Mesodermal cell (in vitro differentiated cells): ENCODE results near the gene AGPAT1.

Source experiments
- H3K27ac ChIP-seq: 2 replicates; pipeline ENCODE4 v1.7.0; 2013; ENCODE audit warnings: mild to moderate bottlenecking, low read depth, low read length, moderate library complexity; ENCODE audit not compliant: severe bottlenecking
- H3K36me3 ChIP-seq: 2 replicates; pipeline ENCODE4 v1.7.1; 2013; ENCODE audit warnings: mild to moderate bottlenecking, low read length, moderate library complexity; ENCODE audit not compliant: control insufficient read depth, insufficient read depth
- H3K4me1 ChIP-seq: one replicate; pipeline ENCODE4 v1.7.1; 2013; ENCODE audit warnings: mild to moderate bottlenecking, low read length; ENCODE audit not compliant: insufficient read depth, control insufficient read depth, poor library complexity, severe bottlenecking
- H3K4me3 ChIP-seq: 2 replicates; pipeline ENCODE4 v1.7.0; 2013; ENCODE audit warnings: low read length, control low read depth, mild to moderate bottlenecking; ENCODE audit not compliant: insufficient read depth, poor library complexity, severe bottlenecking; ENCODE audit errors: extremely low read depth
- H3K9me3 ChIP-seq: 2 replicates; pipeline ENCODE4 v1.7.1; 2013; ENCODE audit warnings: mild to moderate bottlenecking, low read length, moderate library complexity; ENCODE audit not compliant: control insufficient read depth
- WGBS, 2 experiments: methylation state at CpG; one replicate each; pipeline ENCODE4 v1.1.5; 2013; ENCODE audit warnings: missing lambda C conversion rate in 2 of 2; ENCODE audit not compliant: insufficient coverage in 2 of 2; 5-methylcytosine and 5-hydroxymethylcytosine counted together

Gene AGPAT1

DNA sequence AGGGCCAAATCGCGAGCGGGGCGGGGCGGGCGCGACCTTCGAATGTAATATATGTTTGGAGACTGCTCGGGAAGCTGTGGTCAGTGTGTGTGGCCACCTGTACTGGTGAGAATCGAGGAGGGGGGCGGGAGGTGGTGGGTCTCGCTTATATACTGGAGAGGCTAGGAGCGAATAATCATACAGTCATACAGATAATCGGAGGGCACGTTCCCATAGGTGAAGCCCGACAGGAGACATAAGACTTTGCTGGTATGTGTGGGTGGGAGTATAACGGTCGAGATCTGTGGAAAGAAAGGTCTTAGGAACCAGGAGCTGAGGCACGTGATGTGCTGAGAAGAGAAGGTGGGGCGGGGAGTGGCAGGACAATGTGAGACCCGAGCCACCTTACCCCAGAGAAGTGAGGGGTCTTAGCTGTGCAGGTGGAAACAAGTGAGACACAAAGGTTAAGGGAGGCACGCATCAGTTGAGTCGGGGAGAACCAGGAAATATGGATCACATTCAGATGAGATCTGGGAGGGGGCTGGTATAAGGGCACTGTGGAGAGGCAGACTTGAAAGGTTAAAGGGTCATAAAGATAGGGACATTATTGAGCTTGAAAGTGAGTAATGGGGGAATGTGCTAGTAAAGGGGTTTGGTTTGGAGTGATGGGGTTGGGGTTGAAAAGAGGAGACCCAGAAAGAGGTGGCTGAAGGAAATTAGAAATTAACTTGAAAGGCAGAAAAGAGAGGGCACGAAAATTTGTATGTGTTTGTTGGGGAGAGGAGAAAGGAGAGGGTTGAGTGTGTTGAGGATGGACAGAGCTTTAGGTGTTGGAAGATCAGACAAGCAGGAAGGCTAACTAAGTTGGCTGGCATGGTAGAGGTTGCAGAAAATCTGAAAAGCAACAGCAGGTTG is 2.9 kb upstream of the AGPAT1 start:
- H3K4me3 ChIP-seq: peak overlapping the region; percentile 99
- no peaks in the 10 kb centered on the region for H3K9me3 ChIP-seq
- WGBS, 2 experiments: 8 to 12% methylated on average over 11 of the region's 24 CpGs
- H3K27ac ChIP-seq: no peak overlapping the region
- H3K36me3 ChIP-seq: peaks cover 48% of the 10 kb centered on the region
- H3K4me1 ChIP-seq: peaks cover 22% of the 10 kb centered on the region

DNA sequence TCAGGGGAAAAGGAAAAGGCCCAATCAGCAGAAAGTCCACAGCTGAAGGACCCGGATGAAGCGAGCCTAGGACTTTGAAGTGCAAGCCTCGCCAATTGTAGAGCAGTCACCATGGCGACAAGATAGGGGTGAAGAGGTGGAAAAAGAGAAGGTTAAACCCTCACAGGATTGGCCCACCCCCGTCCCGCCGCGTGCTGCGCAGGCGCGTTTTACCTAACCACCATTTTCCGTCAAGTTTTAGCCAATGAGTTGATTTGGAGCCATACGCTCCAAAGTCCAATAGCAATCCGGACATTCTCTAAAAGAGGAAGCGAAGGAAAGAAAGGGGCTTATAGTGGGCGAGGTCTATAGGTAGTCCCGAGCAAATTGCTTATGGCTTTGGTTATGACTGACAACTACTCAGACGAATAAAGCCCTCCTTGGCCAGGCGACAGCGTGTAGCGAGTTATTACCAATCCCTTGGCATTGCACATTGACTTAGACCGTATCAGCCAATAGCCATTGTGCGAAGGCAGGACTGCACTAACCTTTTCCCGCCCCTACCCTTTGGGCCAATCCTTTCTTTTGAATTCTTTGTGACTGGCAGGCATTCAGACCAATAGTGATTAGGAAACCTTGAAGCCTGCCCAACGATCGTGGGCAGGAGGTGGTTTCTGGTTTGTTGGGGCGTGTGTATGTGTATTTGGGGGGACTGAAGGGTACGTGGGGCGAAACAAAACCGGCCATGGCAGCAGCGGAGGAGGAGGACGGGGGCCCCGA is 2.1 kb upstream of the AGPAT1 start, which contains the start of gene RNF5:
RNF5 (plus strand) TSS at position 618 of the 759 bp plus-strand sequence; CDS start at position 725, 107 bp downstream.
- Histone ChIP-seq H3K27ac (peak within 1 kb of the TSS; percentile 98), H3K36me3 (peaks cover 43% of the 10 kb centered on the region), H3K4me1 (peaks cover 22% of the 10 kb centered on the region), H3K4me3 (peak within 1 kb of the TSS; percentile 99), H3K9me3 (no peaks in the 10 kb centered on the region)
- 0% methylated on average over 20 to 21 of the region's 33 CpGs for WGBS, 2 experiments

DNA sequence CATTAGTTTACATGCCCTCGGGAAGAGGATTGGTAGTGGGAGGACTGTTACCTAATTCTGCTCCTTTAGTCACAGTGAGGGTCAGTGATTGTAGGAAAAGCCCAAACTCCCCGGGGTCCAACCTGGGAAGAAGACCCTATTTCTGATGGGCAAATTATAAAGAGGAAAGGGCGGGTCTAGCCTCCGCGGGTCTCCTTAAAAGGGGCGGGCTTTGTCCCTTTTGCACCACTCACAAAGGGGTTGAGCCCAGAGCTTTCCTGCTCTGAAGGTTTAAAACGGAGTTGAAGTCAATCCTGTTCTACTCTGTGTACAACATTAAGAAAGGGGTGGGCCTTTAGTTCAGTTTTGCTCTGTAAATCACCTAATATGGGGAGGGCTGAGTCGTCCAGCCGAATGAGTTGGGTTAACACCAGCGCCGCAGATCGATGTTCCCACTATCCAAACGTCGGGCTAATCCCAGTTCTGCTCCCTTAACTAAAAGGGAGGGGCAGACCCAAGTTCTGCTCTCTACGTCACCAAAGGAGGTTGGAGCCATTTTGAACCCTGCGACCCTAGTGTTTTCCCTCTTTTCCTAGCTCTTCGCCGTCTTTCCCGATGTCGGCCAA is 1.4 kb upstream of the AGPAT1 start:
- Histone ChIP-seq H3K9me3 (no peaks in the 10 kb centered on the region), H3K27ac (peak overlapping the region; percentile 98), H3K4me3 (peak overlapping the region; percentile 99), H3K36me3 (peaks cover 37% of the 10 kb centered on the region), H3K4me1 (peaks cover 22% of the 10 kb centered on the region)
- 0 to 2% methylated on average over 15 to 19 of the region's 20 CpGs for WGBS, 2 experiments

DNA sequence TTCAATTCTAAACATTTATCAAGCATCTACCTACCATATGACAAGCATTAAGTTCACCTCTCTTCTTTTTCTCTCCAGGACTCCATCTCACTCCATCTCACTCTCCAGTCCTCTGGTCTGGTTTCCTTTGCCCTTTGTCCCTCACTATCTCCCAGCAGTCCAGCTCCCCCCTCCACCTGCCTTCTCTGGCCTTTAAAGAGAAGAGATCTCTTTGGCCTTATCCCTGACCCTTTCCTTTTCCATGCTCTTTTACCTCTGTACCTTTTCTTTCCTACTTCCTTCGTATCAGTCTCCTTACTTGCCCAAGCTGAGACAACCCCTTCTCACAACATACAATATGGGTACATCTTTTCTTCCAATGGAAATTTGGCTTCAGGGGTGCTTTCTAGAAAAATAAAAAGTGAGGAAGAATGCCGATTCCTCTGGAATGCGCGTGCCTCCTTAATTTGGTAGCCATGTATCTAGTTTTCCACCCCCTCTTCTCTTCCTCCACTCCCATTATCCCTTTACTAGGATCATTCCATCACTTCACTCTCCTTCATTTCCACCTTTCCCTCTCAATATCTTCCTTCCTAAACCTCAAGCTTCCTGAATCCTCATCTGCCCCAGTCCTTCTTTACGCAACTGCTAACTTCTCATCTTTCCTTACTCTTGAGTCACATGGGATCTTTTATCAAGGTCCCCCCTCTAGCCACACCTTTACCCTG is 745 bp upstream of the AGPAT1 start:
- Histone ChIP-seq H3K4me3 (peak overlapping the region; percentile 99), H3K27ac (peak overlapping the region; percentile 98), H3K4me1 (peaks cover 22% of the 10 kb centered on the region), H3K36me3 (peaks cover 32% of the 10 kb centered on the region), H3K9me3 (no peaks in the 10 kb centered on the region)
- 30 to 50% methylated on average over 4 of the region's 5 CpGs for WGBS, 2 experiments

DNA sequence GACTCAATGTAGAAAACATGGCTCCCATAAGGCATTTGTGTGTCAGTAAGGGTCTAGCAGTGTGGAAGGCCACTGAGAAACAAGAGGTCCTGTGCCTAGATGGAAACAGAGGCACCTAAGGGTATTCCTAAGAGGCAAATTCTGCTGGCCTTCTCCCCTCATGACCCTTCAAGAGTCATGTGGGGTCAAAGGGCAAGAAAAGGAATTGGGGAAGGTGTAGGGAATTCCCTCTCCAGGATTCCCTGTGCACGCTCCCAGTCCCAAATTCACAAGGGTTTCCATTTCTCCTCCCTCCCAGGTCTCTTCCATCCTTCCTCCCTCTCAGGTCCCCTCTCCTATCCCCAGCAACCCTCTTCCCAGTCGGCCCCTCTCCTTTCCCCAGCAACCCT is 568 bp downstream of the AGPAT1 start:
- Histone ChIP-seq H3K4me1 (peaks cover 26% of the 10 kb centered on the region), H3K27ac (no peak overlapping the region), H3K4me3 (peak overlapping the region; percentile 99), H3K36me3 (peaks cover 34% of the 10 kb centered on the region), H3K9me3 (no peaks in the 10 kb centered on the region)
- WGBS, 2 experiments: 20 to 29% methylated on average over 1 to 2 of the region's 2 CpGs

DNA sequence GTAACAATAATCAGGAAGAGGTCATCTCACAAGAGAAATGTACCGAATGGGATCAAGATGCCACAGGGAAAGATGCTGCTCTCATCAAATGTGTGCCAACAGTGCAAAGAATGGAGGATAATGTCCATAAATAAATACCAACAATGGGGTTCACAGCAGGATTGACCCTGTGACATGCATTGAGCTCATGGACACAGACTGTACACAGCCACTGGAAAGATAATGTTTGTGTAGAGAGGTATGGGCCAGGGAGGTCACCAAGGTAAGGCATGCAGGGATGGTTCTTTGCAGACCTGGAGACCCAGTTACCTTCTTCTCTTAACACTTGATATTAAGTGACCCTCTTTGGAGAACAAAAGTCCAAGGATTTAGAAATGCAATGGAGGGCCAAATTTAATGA is 1.5 kb downstream of the AGPAT1 start:
- Histone ChIP-seq H3K27ac (no peak overlapping the region), H3K9me3 (no peaks in the 10 kb centered on the region), H3K4me3 (peak overlapping the region; percentile 99), H3K36me3 (peaks cover 35% of the 10 kb centered on the region), H3K4me1 (peaks cover 27% of the 10 kb centered on the region)
- 100% methylated on average over 1 of the region's 1 CpG for WGBS, 2 experiments

DNA sequence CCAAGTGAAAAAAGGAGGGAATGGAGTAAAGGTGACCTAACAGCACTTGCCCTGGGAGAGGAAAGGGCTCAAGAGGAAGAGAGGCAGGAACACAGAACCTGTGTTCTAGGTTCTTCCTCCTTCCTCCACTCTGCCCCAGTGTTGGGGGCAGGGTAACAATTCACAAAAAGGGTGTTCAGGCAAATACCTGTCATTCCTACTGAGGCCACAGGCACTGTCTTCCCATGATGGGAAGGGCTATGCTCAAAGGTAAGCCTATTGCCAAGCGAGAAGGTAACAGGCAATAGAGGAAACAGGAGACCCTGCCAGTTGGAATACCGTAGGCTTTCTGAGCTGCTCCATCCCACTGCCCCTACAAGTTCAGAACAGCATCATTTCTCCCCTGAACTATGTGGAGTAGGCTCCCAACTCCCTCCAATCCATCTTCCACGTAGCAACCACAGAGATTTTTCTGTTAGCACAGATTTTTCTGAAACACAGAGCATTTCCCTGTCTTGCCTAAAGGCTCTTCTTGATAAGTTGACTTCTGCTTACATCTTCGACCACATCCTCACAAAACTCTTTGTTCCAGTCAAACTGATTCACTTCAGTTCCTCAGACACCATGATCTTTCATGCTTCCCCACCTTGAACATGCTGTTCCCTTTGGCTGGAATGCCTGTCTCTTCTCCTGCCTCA is 2.7 kb downstream of the AGPAT1 start:
- H3K4me3 ChIP-seq: no peak overlapping the region
- no peaks in the 10 kb centered on the region for H3K9me3 ChIP-seq
- 81 to 86% methylated on average over 4 of the region's 4 CpGs for WGBS, 2 experiments
- H3K36me3 ChIP-seq: peaks cover 45% of the 10 kb centered on the region
- H3K27ac ChIP-seq: no peak overlapping the region
- H3K4me1 ChIP-seq: peaks cover 25% of the 10 kb centered on the region

DNA sequence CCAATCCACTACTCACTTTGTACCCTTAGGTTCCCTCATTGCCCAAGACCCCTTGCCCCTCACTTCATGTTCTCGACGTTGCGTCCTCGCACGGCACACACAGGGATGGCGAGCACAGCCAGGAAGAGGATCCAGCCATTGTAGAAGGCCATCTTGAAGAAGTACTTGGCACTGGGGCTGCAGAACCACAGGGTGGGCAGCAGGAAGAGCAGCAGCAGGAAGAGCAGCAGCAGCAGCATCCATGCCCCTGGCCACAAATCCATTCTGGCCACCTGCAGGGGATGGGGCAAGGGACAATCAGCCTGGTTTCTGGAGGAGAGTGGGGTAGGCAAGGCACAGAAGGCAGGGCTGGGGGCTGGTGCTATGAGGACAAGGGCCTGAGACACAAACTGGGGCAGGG is 4.7 kb downstream of the AGPAT1 start:
- no peak overlapping the region for H3K4me3 ChIP-seq
- H3K9me3 ChIP-seq: no peaks in the 10 kb centered on the region
- 96 to 98% methylated on average over 6 of the region's 6 CpGs for WGBS, 2 experiments
- peaks cover 25% of the 10 kb centered on the region for H3K4me1 ChIP-seq
- H3K36me3 ChIP-seq: peaks cover 63% of the 10 kb centered on the region
- no peak overlapping the region for H3K27ac ChIP-seq

DNA sequence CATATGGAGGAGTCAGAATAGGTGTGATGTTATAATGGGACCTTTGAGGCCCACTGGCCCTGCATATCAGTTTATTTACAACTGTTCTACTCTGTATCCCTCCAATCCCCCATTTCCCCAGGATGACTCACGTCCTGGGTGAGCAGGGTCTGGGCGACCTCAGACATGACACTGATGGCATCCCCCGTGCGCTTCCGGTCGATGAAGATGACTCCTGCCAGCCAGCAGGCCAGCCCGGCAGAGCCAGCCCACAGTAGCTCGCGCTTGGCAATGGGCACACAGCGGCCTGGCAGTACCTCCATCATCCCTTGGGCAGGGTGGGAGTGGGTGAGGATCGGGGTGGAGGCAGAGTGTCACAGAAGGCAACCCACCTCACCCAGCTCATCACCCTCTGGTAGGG is 5.6 kb downstream of the AGPAT1 start:
- Histone ChIP-seq H3K36me3 (peaks cover 72% of the 10 kb centered on the region), H3K4me1 (peaks cover 25% of the 10 kb centered on the region), H3K9me3 (no peaks in the 10 kb centered on the region), H3K27ac (no peak overlapping the region), H3K4me3 (no peak overlapping the region)
- WGBS, 2 experiments: 96 to 98% methylated on average over 9 to 10 of the region's 11 CpGs
